PFSK-1 (cell line): ENCODE data around the gene RGL2.

Experiments
- FOXP2 ChIP-seq: optimal IDR thresholded peaks from 2 replicates; pipeline ENCODE3; 2011; ENCODE audit warnings: borderline replicate concordance, control low read depth, inconsistent platforms; ENCODE audit not compliant: insufficient read depth; ENCODE audit errors: extremely low read length, extremely low read depth
- POLR2AphosphoS5 ChIP-seq: IDR thresholded peaks from 2 replicates; pipeline ENCODE4 v1.6.1; 2012; ENCODE audit warnings: low read depth, mild to moderate bottlenecking, control low read depth, low read length, moderate library complexity
- REST ChIP-seq, 2 experiments: IDR thresholded peaks; 2 replicates each; pipeline versions ENCODE4 v1.6.1 to v1.8.0; 2011 to 2012; ENCODE audit warnings: low read depth in 2 of 2, low read length in 2 of 2, control low read depth in 1 of 2, inconsistent platforms in 1 of 2, mild to moderate bottlenecking in 1 of 2, moderate library complexity in 1 of 2; ENCODE audit not compliant: insufficient read depth in 1 of 2
- SIN3A ChIP-seq: IDR thresholded peaks from 2 replicates; pipeline ENCODE4 v1.6.1; 2012; ENCODE audit warnings: mild to moderate bottlenecking, low read length, moderate library complexity, borderline replicate concordance; ENCODE audit not compliant: insufficient read depth
- TAF1 ChIP-seq: IDR thresholded peaks from 2 replicates; pipeline ENCODE4 v1.6.1; 2012; ENCODE audit warnings: low read length, control low read depth, borderline replicate concordance; ENCODE audit not compliant: insufficient read depth

Gene RGL2

DNA sequence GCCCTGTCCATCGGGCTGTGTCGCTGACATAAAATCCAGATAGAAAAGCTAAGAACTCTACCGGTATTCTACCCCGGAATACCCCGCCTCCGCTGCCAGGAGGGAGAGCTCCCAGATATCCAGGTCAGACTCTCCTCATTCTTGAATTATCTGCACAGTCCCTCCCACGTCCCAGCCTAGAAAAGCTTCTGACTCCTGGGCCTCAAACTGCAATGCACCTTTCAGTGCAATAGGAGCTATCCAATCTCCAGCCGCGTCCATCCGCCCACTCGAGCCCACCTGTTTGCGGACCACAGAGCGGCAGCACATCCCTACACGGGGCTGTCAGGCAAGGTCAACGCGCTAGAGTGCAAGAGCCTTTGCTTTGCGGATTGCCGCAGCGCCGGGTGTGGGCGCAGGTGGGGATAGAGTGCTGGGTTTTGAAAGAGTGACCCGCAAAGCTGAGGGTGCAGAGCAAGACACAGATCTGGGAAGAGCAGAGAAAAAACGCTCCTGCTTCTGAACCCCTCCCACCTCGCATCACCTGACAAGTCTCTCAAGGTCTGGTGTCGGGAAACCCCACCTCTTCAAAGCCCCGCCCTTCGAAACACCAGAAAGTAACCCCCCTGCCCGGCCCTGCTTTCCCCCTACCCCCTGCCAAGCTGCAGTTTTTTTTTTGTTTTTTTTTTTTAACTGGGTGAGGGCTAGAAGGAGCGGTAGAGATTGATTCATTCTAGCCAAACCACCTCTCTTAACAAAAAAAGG, 13.8 kb upstream of the RGL2 start:
- TF ChIP-seq TAF1, result no peak
- TF ChIP-seq FOXP2, result no peak
- TF ChIP-seq REST (IDR thresholded peaks at IDR 0.05; ENCODE audit: insufficient read depth in 1 of 2, low read depth in 2 of 2, low read length in 2 of 2), result no peak
- no peak for TF ChIP-seq POLR2AphosphoS5
- TF ChIP-seq SIN3A, result no peak

- TF ChIP-seq FOXP2, result no peak
- no peak for TF ChIP-seq REST (IDR thresholded peaks at IDR 0.05; ENCODE audit: insufficient read depth in 1 of 2, low read depth in 2 of 2, low read length in 2 of 2)
- TF ChIP-seq TAF1, result no peak
- no peak for TF ChIP-seq SIN3A
- no peak for TF ChIP-seq POLR2AphosphoS5
Measured at GRCh38 chr6:33306356-33306755, 7.6 kb upstream of the RGL2 start.

- TF ChIP-seq REST (IDR thresholded peaks at IDR 0.05; ENCODE audit: insufficient read depth in 1 of 2, low read depth in 2 of 2, low read length in 2 of 2) (no peak), FOXP2 (no peak), TAF1 (no peak), POLR2AphosphoS5 (no peak), SIN3A (no peak)
Measured at GRCh38 chr6:33305052-33305451, 6.3 kb upstream of the RGL2 start.

GRCh38 chr6:33304216-33304615, 5.5 kb upstream of the RGL2 start:
- TF ChIP-seq POLR2AphosphoS5 (no peak), FOXP2 (no peak), SIN3A (no peak), REST (IDR thresholded peaks at IDR 0.05; ENCODE audit: insufficient read depth in 1 of 2, low read depth in 2 of 2, low read length in 2 of 2) (no peak), TAF1 (no peak)

DNA sequence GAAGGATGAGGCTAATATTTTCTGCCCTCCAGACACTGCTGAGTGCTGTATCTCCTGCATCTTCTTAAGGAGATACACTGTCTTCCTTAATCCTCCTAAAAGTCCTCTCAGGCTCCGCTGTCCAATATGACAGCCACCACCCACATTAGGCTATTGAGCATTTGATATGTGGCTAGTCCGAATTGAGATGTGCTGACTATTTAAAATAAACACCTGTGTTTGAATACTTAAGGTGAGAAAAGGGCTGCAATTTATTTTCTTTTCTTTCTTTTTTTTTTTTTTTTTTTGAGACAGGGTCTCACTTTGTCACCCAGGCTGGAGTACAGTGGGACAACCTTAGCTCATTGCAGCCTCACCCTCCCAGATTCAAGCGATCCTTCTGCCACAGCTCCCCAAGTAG, 3.1 kb upstream of the RGL2 start:
- TF ChIP-seq REST (IDR thresholded peaks at IDR 0.05; ENCODE audit: insufficient read depth in 1 of 2, low read depth in 2 of 2, low read length in 2 of 2) (no peak), POLR2AphosphoS5 (no peak), FOXP2 (no peak), TAF1 (no peak), SIN3A (no peak)
